ENCODE results near the gene BEST1.
"Not testable (repeated sequence)": the region's sequence is repeated elsewhere in the genome, so short reads cannot be mapped to it uniquely, and the experiment has no call there.

BEST1 gene

DNA sequence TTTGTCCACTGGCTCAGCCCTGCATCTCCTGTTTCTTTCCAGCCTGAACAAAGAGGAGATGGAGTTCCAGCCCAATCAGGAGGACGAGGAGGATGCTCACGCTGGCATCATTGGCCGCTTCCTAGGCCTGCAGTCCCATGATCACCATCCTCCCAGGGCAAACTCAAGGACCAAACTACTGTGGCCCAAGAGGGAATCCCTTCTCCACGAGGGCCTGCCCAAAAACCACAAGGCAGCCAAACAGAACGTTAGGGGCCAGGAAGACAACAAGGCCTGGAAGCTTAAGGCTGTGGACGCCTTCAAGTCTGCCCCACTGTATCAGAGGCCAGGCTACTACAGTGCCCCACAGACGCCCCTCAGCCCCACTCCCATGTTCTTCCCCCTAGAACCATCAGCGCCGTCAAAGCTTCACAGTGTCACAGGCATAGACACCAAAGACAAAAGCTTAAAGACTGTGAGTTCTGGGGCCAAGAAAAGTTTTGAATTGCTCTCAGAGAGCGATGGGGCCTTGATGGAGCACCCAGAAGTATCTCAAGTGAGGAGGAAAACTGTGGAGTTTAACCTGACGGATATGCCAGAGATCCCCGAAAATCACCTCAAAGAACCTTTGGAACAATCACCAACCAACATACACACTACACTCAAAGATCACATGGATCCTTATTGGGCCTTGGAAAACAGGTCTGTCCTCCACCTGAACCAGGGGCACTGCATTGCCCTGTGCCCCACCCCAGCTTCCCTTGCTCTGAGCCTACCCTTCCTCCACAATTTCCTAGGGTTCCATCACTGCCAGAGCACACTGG lies 12.3 kb downstream of the BEST1 start:
- Histone ChIP-seq H3K9me3 (ENCODE audit: control insufficient read depth in 5 of 5, low read length in 5 of 5) (no peaks in the 10 kb centered on the region), H3K27ac (ENCODE audit: low read depth, low read length) (peak overlapping the region; percentile 100), H3K9ac (ENCODE audit: low read length in 5 of 5) (peak overlapping the region in 2 of 5 donors; percentile 42 to 57), H3K4me1 (ENCODE audit: control insufficient read depth in 5 of 5, insufficient read depth in 5 of 5, low read length in 5 of 5) (peaks cover 24 to 58% (median 54%) of the 10 kb centered on the region in 5 donors), H3K27me3 (ENCODE audit: control insufficient read depth in 5 of 5, insufficient read depth in 4 of 5, low read length in 5 of 5) (no peaks in the 10 kb centered on the region), H3K4me3 (ENCODE audit: low read depth in 1 of 5, low read length in 5 of 5) (peak overlapping the region in 2 of 5 donors; percentile 5 to 7), H3K36me3 (ENCODE audit: control insufficient read depth in 5 of 5, insufficient read depth in 5 of 5, low read length in 5 of 5) (peaks cover 8 to 53% (median 35%) of the 10 kb centered on the region in 5 donors)

DNA sequence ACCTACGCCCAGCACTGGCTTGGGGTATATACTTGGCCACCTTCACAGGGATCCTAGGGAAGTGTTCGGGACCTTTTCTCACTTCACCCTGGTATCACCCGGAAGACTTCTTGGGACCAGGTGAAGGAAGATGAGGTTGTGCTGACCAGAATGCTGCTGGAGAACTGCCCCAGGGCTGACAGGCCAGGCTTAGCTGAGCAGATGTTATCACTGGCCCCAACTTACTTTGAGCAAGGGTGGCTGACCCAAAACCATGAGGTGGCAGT lies 12.8 kb downstream of the BEST1 start:
- H3K36me3 ChIP-seq (ENCODE audit: control insufficient read depth in 5 of 5, insufficient read depth in 5 of 5, low read length in 5 of 5): peaks cover 8 to 49% (median 34%) of the 10 kb centered on the region in 5 donors
- H3K4me3 ChIP-seq (ENCODE audit: low read depth in 1 of 5, low read length in 5 of 5): peak overlapping the region in 3 of 5 donors; percentile 5 to 100 (median 7)
- H3K9me3 ChIP-seq (ENCODE audit: control insufficient read depth in 5 of 5, low read length in 5 of 5): no peaks in the 10 kb centered on the region
- peak overlapping the region; percentile 100 for H3K27ac ChIP-seq (ENCODE audit: low read depth, low read length)
- peak overlapping the region in 3 of 5 donors; percentile 42 to 84 (median 57) for H3K9ac ChIP-seq (ENCODE audit: low read length in 5 of 5)
- H3K4me1 ChIP-seq (ENCODE audit: control insufficient read depth in 5 of 5, insufficient read depth in 5 of 5, low read length in 5 of 5): peaks cover 24 to 58% (median 55%) of the 10 kb centered on the region in 5 donors
- no peaks in the 10 kb centered on the region for H3K27me3 ChIP-seq (ENCODE audit: control insufficient read depth in 5 of 5, insufficient read depth in 4 of 5, low read length in 5 of 5)

DNA sequence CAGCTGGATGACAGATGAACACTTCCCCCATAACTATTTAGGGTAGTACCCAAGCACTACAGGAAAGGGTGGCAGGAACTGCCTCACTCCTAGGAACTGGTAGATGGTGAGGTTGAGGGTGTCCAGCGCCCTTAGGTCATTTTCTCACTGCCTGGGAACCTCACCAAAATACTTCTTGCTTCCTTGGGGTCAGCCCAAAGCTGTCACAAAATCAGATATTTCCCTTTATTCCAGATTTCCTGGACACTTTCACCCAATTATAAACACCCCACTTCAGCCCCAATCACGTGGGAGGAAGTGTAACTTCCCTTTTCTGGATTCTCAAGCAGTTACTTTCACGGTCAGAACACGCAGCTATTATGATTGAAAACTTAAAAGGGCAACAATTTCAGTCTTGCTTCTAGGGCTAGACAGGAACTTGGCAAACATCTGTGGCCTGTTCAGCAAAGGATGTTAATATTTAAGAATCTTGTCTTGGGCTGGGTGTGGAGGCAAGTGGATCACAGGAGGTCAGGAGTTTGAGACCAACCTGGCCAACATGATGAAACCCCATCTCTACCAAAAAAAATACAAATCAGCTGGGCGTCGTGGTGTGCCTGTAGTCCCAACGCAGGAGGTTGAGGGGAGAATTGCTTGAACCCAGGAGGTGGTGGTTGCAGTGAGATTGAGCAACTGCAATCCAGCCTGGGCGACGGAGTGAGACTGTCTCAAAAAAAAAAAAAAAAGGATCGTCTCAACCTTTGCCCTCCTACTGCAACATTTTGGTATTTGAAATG lies 13.3 kb downstream of the BEST1 start:
- Histone ChIP-seq H3K9me3 (ENCODE audit: control insufficient read depth in 5 of 5, low read length in 5 of 5) (no peaks in the 10 kb centered on the region), H3K9ac (ENCODE audit: low read length in 5 of 5) (peak overlapping the region in 4 of 5 donors; percentile 42 to 84 (median 54)), H3K4me1 (ENCODE audit: control insufficient read depth in 5 of 5, insufficient read depth in 5 of 5, low read length in 5 of 5) (peaks cover 24 to 62% (median 61%) of the 10 kb centered on the region in 5 donors), H3K36me3 (ENCODE audit: control insufficient read depth in 5 of 5, insufficient read depth in 5 of 5, low read length in 5 of 5) (peaks cover 8 to 43% (median 31%) of the 10 kb centered on the region in 5 donors), H3K27me3 (ENCODE audit: control insufficient read depth in 5 of 5, insufficient read depth in 4 of 5, low read length in 5 of 5) (no peaks in the 10 kb centered on the region), H3K27ac (ENCODE audit: low read depth, low read length) (peak overlapping the region; percentile 100), H3K4me3 (ENCODE audit: low read depth in 1 of 5, low read length in 5 of 5) (peak overlapping the region; percentile 43 to 100 (median 99))

DNA sequence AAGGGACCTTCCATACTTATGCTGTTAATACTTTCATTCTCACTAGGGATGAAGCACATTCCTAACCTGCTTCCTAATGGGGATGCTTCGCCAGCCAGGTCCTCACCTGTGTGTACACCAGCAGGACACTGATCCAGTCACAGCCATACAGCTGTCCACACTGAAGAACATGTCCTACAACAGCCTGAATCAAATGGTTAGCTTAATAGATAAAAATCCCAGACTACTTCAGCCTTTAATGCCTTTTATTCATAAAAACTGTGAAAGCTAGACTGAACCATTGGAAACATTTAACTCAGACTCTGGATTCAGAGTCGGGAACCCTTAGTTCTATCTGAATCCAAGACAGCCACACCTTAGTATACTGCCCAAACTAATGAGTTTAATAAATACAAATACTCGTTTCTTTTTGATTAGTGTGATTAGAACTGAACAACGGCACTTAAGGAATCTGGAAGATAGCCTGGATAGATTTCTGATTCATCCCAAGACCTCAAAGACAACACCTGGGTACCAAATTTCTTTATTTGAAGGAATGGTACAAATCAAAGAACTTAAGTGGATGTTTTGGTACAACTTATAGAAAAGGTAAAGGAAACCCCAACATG lies 14.0 kb downstream of the BEST1 start:
- Histone ChIP-seq H3K4me3 (ENCODE audit: low read depth in 1 of 5, low read length in 5 of 5) (peak overlapping the region; percentile 43 to 100 (median 99)), H3K9ac (ENCODE audit: low read length in 5 of 5) (peak overlapping the region in 3 of 5 donors; percentile 1 to 65 (median 46)), H3K27ac (ENCODE audit: low read depth, low read length) (peak overlapping the region; percentile 100), H3K36me3 (ENCODE audit: control insufficient read depth in 5 of 5, insufficient read depth in 5 of 5, low read length in 5 of 5) (peaks cover 8 to 37% (median 28%) of the 10 kb centered on the region in 5 donors), H3K27me3 (ENCODE audit: control insufficient read depth in 5 of 5, insufficient read depth in 4 of 5, low read length in 5 of 5) (no peaks in the 10 kb centered on the region), H3K9me3 (ENCODE audit: control insufficient read depth in 5 of 5, low read length in 5 of 5) (no peaks in the 10 kb centered on the region), H3K4me1 (ENCODE audit: control insufficient read depth in 5 of 5, insufficient read depth in 5 of 5, low read length in 5 of 5) (peaks cover 24 to 68% (median 67%) of the 10 kb centered on the region in 5 donors)

DNA sequence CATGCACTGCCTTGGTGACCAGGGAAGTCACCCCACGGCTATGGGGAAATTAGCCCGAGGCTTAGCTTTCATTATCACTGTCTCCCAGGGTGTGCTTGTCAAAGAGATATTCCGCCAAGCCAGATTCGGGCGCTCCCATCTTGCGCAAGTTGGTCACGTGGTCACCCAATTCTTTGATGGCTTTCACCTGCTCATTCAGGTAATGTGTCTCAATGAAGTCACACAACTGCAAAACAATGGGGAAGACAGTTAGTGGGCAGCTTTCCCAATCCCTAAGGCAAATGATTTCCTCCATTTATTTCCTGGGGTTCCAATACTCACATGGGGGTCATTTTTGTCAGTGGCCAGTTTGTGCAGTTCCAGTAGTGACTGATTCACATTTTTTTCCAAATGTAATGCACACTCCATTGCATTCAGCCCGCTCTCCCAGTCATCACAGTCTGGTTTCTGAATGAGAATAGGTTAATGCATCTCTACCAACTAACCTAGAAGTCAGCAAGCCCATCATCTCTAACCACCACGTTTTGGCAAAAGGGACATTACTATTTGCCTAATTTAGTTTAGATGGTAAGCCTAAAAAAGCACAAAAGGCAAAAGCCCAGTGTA lies 14.6 kb downstream of the BEST1 start:
- H3K4me1 ChIP-seq (ENCODE audit: control insufficient read depth in 5 of 5, insufficient read depth in 5 of 5, low read length in 5 of 5): peaks cover 24 to 74% (median 72%) of the 10 kb centered on the region in 5 donors
- H3K36me3 ChIP-seq (ENCODE audit: control insufficient read depth in 5 of 5, insufficient read depth in 5 of 5, low read length in 5 of 5): peaks cover 8 to 31% (median 22%) of the 10 kb centered on the region in 5 donors
- H3K27ac ChIP-seq (ENCODE audit: low read depth, low read length): peak overlapping the region; percentile 100
- H3K9me3 ChIP-seq (ENCODE audit: control insufficient read depth in 5 of 5, low read length in 5 of 5); H3K27me3 ChIP-seq (ENCODE audit: control insufficient read depth in 5 of 5, insufficient read depth in 4 of 5, low read length in 5 of 5): not testable (repeated sequence)
- peak overlapping the region; percentile 95 to 100 (median 99) for H3K4me3 ChIP-seq (ENCODE audit: low read depth in 1 of 5, low read length in 5 of 5)
- peak overlapping the region; percentile 49 to 100 (median 98) for H3K9ac ChIP-seq (ENCODE audit: low read length in 5 of 5)

DNA sequence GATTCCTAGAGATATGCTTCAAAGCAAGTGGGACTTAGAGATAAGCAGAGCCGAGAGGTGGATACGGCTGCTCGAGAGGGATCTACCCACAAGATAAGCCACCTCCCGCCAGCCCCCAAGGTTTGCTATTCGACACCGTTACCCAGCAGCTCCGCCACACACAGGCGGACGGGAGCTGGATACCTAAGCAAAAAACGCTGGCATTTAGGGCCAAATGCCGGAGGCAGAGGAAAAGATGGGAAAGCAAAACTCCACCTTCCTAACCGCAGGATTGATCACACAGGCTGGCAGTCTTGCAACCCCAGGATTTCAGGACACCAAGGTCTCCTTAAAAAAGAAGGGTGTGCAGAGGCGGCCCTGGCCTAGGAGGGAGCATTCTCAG lies 16.6 kb downstream of the BEST1 start:
- H3K4me1 ChIP-seq (ENCODE audit: control insufficient read depth in 5 of 5, insufficient read depth in 5 of 5, low read length in 5 of 5): peaks cover 28 to 82% (median 78%) of the 10 kb centered on the region in 5 donors
- H3K27ac ChIP-seq (ENCODE audit: low read depth, low read length): peak overlapping the region; percentile 100
- peak overlapping the region; percentile 90 to 100 (median 99) for H3K9ac ChIP-seq (ENCODE audit: low read length in 5 of 5)
- peaks cover 8 to 29% (median 21%) of the 10 kb centered on the region in 5 donors for H3K36me3 ChIP-seq (ENCODE audit: control insufficient read depth in 5 of 5, insufficient read depth in 5 of 5, low read length in 5 of 5)
- H3K9me3 ChIP-seq (ENCODE audit: control insufficient read depth in 5 of 5, low read length in 5 of 5): no peaks in the 10 kb centered on the region
- peak overlapping the region; percentile 95 to 100 (median 99) for H3K4me3 ChIP-seq (ENCODE audit: low read depth in 1 of 5, low read length in 5 of 5)
- H3K27me3 ChIP-seq (ENCODE audit: control insufficient read depth in 5 of 5, insufficient read depth in 4 of 5, low read length in 5 of 5): no peaks in the 10 kb centered on the region

DNA sequence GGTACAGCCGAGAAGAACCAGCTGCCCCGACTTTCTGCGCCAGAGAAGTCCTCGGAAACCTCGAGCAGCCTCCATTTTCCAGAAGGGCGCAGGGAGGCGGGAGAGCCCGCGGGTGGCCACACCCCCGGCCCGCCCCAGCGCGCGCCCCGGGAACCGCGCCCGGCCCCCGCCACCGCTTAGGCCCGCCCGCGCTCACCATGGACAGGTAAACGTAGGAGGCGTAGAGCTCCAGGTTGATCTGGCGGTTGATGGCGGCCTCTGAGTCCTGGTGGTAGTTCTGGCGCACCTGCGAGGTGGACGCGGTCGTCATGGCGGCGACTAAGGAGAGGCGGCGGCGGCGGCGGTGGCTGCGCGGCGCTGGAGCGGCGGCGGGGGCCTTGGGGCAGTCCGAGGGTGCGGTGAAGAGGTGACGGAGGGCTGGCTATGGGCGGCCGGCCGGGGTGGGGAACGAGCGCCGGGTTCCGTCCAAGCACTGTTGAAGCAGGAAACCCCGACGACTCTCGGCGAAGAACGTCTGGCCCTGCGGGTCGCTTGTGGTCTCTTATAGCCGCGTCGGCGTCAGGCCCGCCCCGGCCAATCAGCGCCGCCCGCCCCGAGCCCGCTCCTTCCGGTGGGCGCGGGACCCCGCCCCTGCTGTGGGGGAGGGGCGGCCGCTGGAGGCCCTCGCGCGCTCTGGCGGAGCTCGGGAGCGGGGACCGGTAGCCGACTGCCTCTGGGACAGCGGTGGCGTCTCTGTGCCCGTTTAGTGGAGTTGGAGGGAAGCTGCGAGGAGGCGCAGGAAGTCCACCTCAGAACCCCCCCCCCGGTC lies 17.2 kb downstream of the BEST1 start, which contains the start of gene FTH1:
TSS of gene FTH1 (minus strand) at position 519 of the 808 bp plus-strand sequence. CDS start at position 310, 209 bp downstream.
- peaks cover 26 to 80% (median 76%) of the 10 kb centered on the region in 5 donors for H3K4me1 ChIP-seq (ENCODE audit: control insufficient read depth in 5 of 5, insufficient read depth in 5 of 5, low read length in 5 of 5)
- H3K9me3 ChIP-seq (ENCODE audit: control insufficient read depth in 5 of 5, low read length in 5 of 5): no peaks in the 10 kb centered on the region
- peak within 1 kb of the TSS; percentile 90 to 100 (median 99) for H3K9ac ChIP-seq (ENCODE audit: low read length in 5 of 5)
- H3K27me3 ChIP-seq (ENCODE audit: control insufficient read depth in 5 of 5, insufficient read depth in 4 of 5, low read length in 5 of 5): no peaks in the 10 kb centered on the region
- peak within 1 kb of the TSS; percentile 95 to 100 (median 99) for H3K4me3 ChIP-seq (ENCODE audit: low read depth in 1 of 5, low read length in 5 of 5)
- peak within 1 kb of the TSS; percentile 100 for H3K27ac ChIP-seq (ENCODE audit: low read depth, low read length)
- H3K36me3 ChIP-seq (ENCODE audit: control insufficient read depth in 5 of 5, insufficient read depth in 5 of 5, low read length in 5 of 5): peaks cover 8 to 29% (median 21%) of the 10 kb centered on the region in 5 donors

DNA sequence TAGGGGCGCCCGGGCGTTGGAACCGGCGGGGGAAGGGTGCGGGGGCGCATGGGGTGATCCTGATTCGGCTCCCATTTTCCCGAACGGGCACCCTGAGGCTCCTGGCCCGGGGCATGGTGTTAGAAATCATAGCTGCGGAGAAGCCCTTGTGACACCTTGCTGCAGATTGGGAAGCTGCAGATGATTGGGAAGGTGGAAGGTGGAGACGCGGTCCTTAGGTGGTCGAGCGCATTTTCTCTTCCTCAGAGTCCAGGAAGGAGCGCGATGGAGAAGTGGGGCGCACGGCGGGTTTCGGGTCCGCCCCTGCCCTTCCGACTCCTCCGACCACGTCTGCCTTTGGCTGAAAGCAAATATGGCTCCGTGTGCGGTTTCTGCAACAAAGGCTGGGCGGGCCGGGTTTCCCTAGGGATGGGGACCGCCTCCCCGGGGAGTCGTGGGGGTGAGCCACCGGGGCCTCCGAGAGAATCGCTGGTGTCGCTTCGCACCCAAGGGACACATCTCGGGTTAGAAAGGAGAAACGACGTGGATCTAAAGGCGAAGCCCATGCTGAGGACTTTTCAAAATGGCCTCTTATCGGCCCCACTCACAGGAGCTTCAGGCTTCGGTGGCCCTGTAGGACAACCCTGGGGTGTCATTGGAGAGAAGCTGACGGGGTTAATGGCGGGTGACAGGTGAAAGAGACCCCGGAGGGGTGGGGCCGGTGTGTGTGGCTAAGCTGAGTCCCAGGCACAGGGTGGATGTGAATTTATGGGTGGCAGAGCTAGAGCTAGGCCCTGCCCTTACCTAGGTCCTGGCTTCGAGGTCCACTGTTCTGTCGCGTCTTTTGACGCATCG lies 18.0 kb downstream of the BEST1 start:
- H3K9ac ChIP-seq (ENCODE audit: low read length in 5 of 5): peak overlapping the region; percentile 19 to 100 (median 83)
- peaks cover 8 to 28% (median 21%) of the 10 kb centered on the region in 5 donors for H3K36me3 ChIP-seq (ENCODE audit: control insufficient read depth in 5 of 5, insufficient read depth in 5 of 5, low read length in 5 of 5)
- H3K4me1 ChIP-seq (ENCODE audit: control insufficient read depth in 5 of 5, insufficient read depth in 5 of 5, low read length in 5 of 5): peaks cover 27 to 80% (median 76%) of the 10 kb centered on the region in 5 donors
- H3K4me3 ChIP-seq (ENCODE audit: low read depth in 1 of 5, low read length in 5 of 5): peak overlapping the region; percentile 88 to 100 (median 99)
- no peaks in the 10 kb centered on the region for H3K9me3 ChIP-seq (ENCODE audit: control insufficient read depth in 5 of 5, low read length in 5 of 5)
- H3K27ac ChIP-seq (ENCODE audit: low read depth, low read length): peak overlapping the region; percentile 100
- H3K27me3 ChIP-seq (ENCODE audit: control insufficient read depth in 5 of 5, insufficient read depth in 4 of 5, low read length in 5 of 5): no peaks in the 10 kb centered on the region
